Smooth muscle cell (in vitro differentiated cells): ENCODE measurements around the gene ST6GALNAC5. TPM values are rescaled to one million over a fixed set of nuclear protein-coding genes. Genes with fewer than 3 reads are reported as not detected.
A peak's percentile ranks its signal among the peaks of the same experiment; 100 is the strongest.

Experiments used
- DNase-seq: peaks from one replicate; lab custom pipeline; 2025; ENCODE audit not compliant: unreplicated experiment; lab: John Stamatoyannopoulos, UW
- H2AFZ ChIP-seq: fragments of 200-600 bp; sonication (generic); 2 replicates; pipeline ENCODE4 v1.6.0; 2016; ENCODE audit warnings: antibody characterized with exemption, low read depth, mild to moderate bottlenecking
- H3F3A ChIP-seq: fragments of 200-600 bp; sonication (generic); 2 replicates; pipeline ENCODE4 v1.6.0; 2017; ENCODE audit warnings: antibody characterized with exemption, low read depth
- H3K27ac ChIP-seq: fragments of 200-600 bp; sonication (generic); 2 replicates; pipeline ENCODE4 v1.5.1; 2016; ENCODE audit warnings: low read depth, mild to moderate bottlenecking
- H3K27me3 ChIP-seq: fragments of 200-600 bp; sonication (generic); 2 replicates; pipeline ENCODE4 v1.6.1; 2016; ENCODE audit warnings: low read depth, mild to moderate bottlenecking
- H3K36me3 ChIP-seq: fragments of 200-600 bp; sonication (generic); 2 replicates; pipeline ENCODE4 v1.5.1; 2016; ENCODE audit warnings: low read depth
- H3K4me1 ChIP-seq: fragments of 200-600 bp; sonication (generic); 2 replicates; pipeline ENCODE4 v1.5.1; 2016; ENCODE audit warnings: low read depth
- H3K4me2 ChIP-seq: fragments of 200-600 bp; sonication (generic); 2 replicates; pipeline ENCODE4 v1.6.0; 2016; ENCODE audit warnings: mild to moderate bottlenecking
- H3K4me3 ChIP-seq: fragments of 200-600 bp; sonication (generic); 2 replicates; pipeline ENCODE4 v1.5.1; 2016; ENCODE audit warnings: mild to moderate bottlenecking
- H3K79me2 ChIP-seq: fragments of 200-600 bp; sonication (generic); 2 replicates; pipeline ENCODE4 v1.6.0; 2016; ENCODE audit warnings: low read depth, mild to moderate bottlenecking
- H3K9ac ChIP-seq: fragments of 200-600 bp; sonication (generic); 2 replicates; pipeline ENCODE4 v1.6.0; 2016; ENCODE audit warnings: low read depth
- H3K9me3 ChIP-seq: fragments of 200-600 bp; sonication (generic); replicated peaks from 2 replicates; pipeline ENCODE4 v1.5.1; 2016; ENCODE audit warnings: low read depth
- H4K20me1 ChIP-seq: fragments of 200-600 bp; sonication (generic); 2 replicates; pipeline ENCODE4 v1.6.0; 2016; ENCODE audit warnings: low read depth
- WGBS: methylation state at CpG from one replicate; pipeline ENCODE4 v1.1.7; 2016; ENCODE audit warnings: low lambda C conversion rate; 5-methylcytosine and 5-hydroxymethylcytosine counted together
- polyA plus RNA-seq: library from polyadenylated mRNA; unstranded; fragments of >200 nt; fragmentation: Nextera tagmentation; extraction: Ambion mirVana; gene quantifications from 2 replicates; pipeline ENCODE4 v1.2.1, GENCODE V29; 2016
- total RNA-seq: library from RNA; depleted of rRNA; stranded (reverse); fragments of >200 nt; gene quantifications from 2 replicates; pipeline ENCODE4 v1.2.3, GENCODE V29; 2014
- TF ChIP-seq, protein P1 (sequence below): fragments of 200-600 bp; sonication (generic); IDR thresholded peaks from 2 replicates; pipeline ENCODE4 v1.5.1; 2017; ENCODE audit warnings: borderline replicate concordance, mild to moderate bottlenecking, antibody characterized with exemption; ENCODE audit not compliant: insufficient read depth, poor library complexity, severe bottlenecking

The ST6GALNAC5 gene
- total and polyA plus RNA-seq, 2 experiments from 2014 or later = 24.9 to 38.8 TPM

DNA sequence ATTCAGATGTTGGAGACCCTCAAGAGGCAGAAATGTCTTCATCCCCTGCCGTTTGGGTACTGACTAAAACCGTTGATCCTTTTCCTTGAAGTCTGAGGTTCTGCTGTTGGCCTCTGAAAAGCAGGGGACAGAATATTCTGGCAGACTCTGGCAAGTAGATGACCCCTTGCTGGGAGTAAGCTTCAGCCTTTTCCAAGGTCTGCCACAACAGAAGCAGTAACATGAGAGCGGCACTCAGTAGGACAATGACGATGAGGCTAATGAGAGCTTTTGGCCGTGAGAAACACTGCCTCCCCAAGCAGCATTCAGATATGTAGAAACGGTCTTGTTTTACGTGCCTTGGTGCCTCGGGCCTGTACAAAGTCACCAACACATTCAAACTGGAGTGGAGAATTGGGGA is 143.7 kb downstream of the ST6GALNAC5 start:
- no peak overlapping the region for H2AFZ ChIP-seq

DNA sequence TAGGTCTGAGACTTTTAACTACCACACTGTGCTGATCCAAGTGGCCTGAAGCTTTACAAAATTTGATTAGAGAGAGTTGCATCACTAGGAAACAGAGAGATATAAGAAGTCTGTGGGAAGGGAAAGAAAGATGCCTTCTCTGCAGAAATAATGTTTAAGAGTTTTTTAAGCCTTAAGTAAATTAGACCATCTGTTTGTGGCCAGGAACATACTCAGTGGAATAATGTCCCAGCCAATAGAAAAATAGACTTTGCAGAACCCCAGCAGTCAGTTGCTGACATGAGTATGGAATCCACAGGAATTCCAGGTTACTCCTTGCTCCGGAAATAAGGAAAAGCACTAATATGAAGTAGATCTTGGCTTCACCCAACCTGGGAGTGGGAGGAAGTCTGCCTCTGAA is 144.8 kb downstream of the ST6GALNAC5 start:
- TF ChIP-seq, protein P1, sequence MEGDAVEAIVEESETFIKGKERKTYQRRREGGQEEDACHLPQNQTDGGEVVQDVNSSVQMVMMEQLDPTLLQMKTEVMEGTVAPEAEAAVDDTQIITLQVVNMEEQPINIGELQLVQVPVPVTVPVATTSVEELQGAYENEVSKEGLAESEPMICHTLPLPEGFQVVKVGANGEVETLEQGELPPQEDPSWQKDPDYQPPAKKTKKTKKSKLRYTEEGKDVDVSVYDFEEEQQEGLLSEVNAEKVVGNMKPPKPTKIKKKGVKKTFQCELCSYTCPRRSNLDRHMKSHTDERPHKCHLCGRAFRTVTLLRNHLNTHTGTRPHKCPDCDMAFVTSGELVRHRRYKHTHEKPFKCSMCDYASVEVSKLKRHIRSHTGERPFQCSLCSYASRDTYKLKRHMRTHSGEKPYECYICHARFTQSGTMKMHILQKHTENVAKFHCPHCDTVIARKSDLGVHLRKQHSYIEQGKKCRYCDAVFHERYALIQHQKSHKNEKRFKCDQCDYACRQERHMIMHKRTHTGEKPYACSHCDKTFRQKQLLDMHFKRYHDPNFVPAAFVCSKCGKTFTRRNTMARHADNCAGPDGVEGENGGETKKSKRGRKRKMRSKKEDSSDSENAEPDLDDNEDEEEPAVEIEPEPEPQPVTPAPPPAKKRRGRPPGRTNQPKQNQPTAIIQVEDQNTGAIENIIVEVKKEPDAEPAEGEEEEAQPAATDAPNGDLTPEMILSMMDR = no peak
- Histone ChIP-seq H3K36me3 (no peaks in the 10 kb centered on the region), H3K79me2 (no peaks in the 10 kb centered on the region), H3K27me3 (no peaks in the 10 kb centered on the region), H3K4me1 (peaks cover 16% of the 10 kb centered on the region), H3K4me2 (peak overlapping the region; percentile 45), H3K9me3 (no peaks in the 10 kb centered on the region), H3K27ac (no peak overlapping the region), H3F3A (no peaks in the 10 kb centered on the region), H2AFZ (no peak overlapping the region), H3K4me3 (no peak overlapping the region), H4K20me1 (peaks cover 22% of the 10 kb centered on the region), H3K9ac (no peak overlapping the region)
- 66% methylated on average over 1 of the region's 1 CpG for WGBS
- DNase-seq = no peak

More for the DNA sequence above, 143.7 kb downstream of the ST6GALNAC5 start:
- Histone ChIP-seq H3K36me3 (no peaks in the 10 kb centered on the region), H4K20me1 (peaks cover 30% of the 10 kb centered on the region), H3K27me3 (no peaks in the 10 kb centered on the region), H3K4me3 (no peak overlapping the region), H3F3A (no peaks in the 10 kb centered on the region), H3K27ac (no peak overlapping the region), H3K4me1 (peaks cover 16% of the 10 kb centered on the region), H3K79me2 (no peaks in the 10 kb centered on the region), H3K4me2 (no peak overlapping the region), H3K9me3 (no peaks in the 10 kb centered on the region), H3K9ac (no peak overlapping the region)
- TF ChIP-seq, protein P1 = no peak
- WGBS = 61% methylated on average over 8 of the region's 8 CpGs
- no peak for DNase-seq

DNA sequence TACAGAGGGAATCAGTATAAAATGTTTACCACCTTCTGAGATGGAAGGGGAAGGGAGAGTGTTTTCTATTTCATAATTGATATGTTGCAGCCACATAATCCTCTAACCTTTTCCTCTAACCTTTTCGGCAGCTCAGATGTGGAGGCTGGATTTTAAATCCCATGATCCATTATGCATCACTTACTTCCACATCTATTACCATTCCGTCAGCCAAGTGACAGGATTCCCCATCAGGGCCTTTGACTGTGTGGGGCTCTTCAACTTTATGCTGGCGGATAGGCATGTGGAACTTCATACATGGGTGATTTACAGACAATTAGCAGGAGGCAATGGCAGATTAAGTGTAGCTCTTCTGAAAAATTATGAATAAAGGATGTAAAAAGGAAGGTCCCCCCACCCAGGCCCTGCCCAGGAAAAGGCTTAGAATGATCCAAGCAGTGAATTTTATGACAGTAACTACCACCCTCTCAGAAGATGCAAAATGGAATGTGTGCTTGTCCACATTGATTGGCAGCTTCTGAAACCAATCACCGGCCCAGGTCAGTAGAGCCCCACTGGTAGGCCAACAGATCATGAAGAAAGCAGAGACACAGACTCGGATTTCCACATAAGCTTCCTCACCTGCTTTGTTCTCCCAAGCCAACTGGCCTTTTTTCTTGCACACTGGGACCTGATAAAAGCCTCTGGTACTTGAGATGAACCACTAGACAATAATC is 147.0 kb downstream of the ST6GALNAC5 start:
- no peak overlapping the region for H2AFZ ChIP-seq
- no peak for DNase-seq
- 93% methylated on average over 5 of the region's 5 CpGs for WGBS
- peaks cover 31% of the 10 kb centered on the region for H4K20me1 ChIP-seq
- H3K4me2 ChIP-seq = no peak overlapping the region
- TF ChIP-seq, protein P1 = no peak
- H3F3A ChIP-seq = no peaks in the 10 kb centered on the region
- H3K27ac ChIP-seq = no peak overlapping the region
- no peak overlapping the region for H3K4me3 ChIP-seq
- no peaks in the 10 kb centered on the region for H3K36me3 ChIP-seq
- no peaks in the 10 kb centered on the region for H3K79me2 ChIP-seq
- no peaks in the 10 kb centered on the region for H3K27me3 ChIP-seq
- no peaks in the 10 kb centered on the region for H3K9me3 ChIP-seq
- peaks cover 27% of the 10 kb centered on the region for H3K4me1 ChIP-seq
- no peak overlapping the region for H3K9ac ChIP-seq
